ENCODE measurements around the gene PRKAG2.

Gene PRKAG2

DNA sequence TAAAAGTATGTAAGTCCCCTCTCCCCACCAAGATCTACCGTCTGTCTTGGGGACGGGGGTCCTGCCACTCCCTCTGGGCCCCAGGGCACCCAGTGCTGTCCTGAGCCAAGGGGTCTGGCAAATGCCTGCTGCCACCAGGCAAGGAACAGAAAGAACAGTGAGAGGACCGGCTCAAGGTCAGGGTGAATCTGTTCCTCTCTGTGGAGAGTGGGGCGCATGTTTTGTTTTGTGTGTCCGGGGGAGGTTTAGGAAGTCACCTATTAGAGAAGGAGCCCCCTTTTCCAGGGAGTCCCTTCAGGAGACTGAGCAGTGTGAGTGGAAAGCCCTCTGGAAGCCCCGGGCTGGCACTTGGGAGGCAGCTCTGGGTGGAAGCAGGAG, 198.7 kb downstream of the PRKAG2 start:
- no peak for DNase-seq (ENCODE audit: low read depth in 2 of 2)

DNA sequence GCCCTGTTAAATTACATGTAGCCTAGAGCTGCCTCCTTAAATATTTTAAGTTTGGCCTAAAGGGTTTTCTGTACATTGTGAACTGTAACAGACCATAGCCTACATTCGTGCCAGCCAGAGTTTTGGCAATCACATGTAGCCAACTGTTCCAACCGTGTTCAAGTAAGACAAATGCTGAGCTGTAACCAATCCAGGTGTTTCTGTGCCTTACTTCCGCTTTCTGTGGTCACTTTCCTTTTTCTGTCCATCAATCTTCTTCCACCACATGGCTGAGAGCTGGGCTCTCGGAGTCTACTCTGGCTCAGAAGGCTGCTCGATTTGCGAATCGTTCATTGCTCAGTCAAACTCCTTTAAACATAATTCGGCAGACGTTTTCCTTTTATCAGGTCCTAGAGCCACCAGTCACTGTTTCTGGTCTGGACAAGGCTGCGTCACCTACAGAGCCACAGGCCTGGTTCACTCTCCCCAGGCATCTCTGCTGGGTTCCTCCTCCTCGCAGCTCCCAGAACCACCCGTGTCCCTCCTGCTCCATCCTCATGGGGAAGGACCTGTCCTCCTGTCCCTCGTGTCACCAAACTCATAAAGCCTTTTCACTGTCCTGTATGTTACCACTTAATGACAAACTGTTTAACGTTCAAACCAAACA, 199.2 kb downstream of the PRKAG2 start:
- no peak for DNase-seq (ENCODE audit: low read depth in 2 of 2)

DNA sequence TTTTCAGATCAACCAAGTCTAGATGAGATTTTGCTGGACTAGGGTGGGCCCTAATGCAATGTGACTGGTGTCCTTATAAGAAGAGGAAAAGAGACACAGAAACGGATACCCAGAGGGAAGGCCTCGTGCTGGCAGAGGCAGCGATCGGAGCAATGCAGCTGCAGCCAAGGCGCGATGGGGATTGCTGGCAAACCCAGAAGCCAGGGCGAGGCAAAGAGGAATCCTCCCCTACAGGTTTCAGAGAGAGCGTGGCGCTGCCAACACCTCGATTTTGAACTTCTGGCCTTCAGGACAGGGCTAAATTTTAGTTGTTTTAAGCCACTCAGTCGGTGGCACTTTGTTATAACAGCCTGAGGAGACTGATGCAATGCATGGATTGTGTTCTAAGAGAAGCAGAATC, 200.2 kb downstream of the PRKAG2 start:
- DNase-seq (ENCODE audit: low read depth in 2 of 2) = no peak

DNA sequence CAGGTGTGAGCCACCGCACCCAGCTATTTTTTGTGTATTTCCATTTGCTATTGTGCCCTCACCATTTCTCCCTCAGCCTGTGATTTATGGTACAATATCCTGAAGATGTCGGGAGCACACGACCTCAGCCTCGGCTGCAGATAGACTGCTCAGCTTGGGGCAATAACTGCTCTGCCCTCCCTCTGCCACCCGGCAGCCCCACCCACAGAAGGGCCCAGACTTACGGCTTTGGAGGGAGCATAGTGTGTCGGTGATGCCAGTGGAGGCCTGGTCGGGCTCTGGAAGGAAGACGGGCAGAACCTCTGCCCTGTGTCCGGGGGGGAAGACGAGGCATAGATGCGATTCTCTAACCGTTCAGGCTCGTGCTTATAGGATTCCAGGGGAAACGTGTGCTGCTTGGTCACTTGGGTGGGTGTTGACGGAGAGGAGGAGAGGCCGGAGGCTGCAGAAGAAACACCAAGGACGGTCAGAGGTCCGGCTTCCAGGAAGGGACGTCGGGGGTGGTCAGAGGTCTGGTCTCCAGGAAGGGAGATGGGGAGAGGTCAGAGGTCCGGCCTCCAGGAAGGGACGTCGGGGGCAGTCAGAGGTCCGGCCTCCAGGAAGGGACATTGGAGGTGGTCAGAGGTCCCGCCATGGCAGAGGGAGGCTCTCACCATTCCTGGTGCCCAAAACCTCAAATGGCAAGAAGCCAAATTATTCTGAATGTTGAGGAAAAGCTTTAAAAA, 201.6 kb downstream of the PRKAG2 start:
- DNase-seq (ENCODE audit: low read depth in 2 of 2) = no peak

DNA sequence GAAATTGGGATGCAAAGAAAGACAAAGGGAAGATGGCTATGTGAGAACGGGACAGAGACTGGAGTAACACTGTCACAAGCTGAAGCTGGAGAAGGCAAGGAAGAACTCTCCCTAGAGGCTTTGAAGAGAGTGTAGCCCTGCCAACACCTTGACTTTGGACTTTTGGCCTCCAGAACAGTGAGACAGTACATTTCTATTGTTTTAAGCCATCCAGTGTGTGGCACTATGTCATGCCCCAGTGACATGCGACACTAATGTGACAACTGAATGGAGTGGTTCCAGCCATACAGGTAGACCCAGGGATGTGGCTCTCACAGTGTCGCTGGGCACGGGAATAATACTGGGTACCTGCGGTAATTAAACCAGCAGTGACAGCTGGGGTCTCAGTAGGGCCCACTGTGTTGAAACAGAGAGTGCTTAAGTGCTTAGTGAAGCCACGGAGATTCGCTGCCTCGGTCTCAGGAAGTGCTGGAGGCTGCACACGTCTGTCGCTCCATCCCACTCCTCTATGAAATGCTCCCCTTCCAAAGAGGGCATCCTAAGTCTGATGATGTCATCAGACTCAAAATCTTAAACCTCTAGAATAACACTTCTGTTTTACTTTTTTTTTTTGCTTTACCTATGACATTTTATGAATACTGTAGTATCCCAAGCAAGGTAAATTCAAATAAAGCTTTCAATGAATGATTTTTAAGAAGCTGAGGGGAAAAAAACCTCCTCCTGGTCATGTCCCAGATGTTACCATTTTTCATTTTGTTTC, 202.6 kb downstream of the PRKAG2 start:
- no peak for DNase-seq (ENCODE audit: low read depth in 2 of 2)

DNA sequence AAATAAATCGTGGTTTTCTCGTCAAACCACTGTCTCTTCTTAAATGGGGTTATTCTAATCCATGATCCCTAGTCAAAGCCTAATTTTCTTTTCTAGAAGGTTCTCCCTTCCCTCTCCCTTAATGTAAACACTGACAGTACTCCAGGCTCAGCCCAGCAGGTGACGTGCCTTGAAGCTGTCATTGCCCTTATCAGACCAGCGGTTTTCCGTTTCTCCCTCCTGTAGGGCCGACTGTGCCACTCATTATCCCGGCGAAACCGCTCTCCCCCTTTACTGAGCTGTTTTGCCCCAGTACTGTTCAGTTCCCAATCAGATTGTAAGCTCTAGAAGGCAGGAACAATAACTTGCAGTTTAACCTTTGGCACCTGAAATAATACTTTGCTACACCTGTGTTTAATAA, 203.7 kb downstream of the PRKAG2 start:
- no peak for DNase-seq (ENCODE audit: low read depth in 2 of 2)

DNA sequence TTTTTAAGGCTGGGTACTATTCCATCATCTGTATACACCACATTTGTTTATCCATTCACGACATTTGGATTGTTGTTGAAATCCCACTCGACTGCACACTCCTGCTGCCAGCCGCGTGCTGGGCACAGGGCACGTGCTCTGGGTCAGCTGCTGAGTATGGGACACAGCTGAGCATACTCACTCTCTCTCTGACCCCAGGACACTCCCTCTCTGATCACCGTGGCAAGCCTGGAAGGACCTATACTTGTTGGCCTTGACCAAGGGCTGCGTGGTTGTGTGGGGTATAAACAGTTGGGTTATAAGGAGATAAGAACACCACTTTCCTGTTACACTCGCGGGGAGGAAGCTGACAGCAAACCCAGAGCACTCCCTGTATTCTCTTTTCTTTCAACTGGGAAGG, 204.2 kb downstream of the PRKAG2 start:
- DNase-seq (ENCODE audit: low read depth in 2 of 2) = no peak

DNA sequence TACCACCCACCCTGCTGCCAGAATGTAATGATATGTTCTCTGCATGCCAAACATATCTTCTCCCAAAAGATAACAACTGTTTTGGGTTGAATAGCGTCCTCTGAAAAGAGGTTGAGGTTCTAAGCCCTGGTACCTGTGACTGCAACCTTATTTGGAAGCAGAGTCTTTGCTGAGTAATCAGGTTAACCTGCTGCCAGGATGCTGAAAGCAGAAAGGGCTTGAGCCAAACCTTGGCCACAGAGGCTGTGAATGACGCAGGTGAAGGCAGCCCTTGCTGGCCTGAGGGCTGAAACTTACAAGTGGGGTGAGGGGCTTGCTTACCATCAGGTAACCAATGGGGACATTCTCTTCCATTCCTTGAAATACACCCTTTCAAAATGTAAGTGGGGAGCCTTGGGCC, 205.4 kb downstream of the PRKAG2 start:
- DNase-seq (ENCODE audit: low read depth in 2 of 2) = no peak

DNA sequence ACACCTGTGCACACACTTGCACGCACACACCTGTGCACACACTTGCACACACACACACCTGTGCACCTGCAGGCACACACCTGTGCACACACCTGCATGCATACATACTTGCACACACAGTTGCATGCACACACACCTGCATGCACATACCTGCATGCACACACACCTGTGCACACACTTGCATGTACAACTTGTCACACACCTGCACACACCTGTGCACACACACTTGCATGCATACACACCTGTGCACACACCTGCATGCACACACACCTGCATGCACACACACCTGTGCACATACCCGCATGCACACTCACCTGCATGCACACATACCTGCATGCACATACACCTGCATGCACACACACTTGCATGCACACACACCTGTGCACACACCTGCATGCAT, 207.2 kb downstream of the PRKAG2 start:
- no peak for DNase-seq (ENCODE audit: low read depth in 2 of 2)

DNA sequence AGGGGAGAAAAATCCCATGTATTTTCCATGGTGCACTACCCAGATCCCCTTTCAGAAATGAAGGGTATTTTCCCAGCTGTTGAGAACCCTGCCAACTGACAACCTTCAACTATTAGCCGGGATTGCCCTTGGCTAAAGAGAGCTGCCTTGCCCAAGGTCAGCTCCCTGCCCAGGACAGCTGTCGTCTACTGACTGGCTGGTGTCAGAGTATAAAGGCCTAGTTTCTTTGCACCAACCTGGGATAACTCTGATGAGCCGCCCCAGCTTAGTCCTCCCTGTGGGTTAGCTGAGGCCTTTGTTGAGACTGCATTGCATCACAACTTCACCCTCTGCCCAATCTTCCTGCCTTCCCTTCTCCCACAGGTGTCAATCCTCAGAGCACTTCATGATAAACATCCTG, 210.0 kb downstream of the PRKAG2 start:
- no peak for DNase-seq (ENCODE audit: low read depth in 2 of 2)

DNA sequence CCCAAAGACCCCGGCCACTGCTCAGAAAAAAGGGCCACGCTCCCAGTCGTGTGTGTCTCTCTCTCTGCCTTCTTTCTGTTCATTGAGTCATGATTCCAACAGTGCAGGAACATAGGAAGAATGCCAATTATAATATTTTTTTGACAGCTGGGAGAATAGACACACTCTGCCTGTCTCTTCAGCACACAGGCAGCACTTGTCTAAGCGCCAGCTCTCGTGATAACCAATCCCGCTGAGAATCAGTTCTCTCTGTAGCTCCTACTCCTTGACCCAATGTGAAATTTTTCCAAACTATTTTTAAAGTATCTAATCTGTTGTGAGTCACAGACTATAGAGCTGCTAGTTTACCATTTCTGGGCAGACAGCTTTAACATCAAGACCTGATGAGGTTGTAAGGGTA, 211.5 kb downstream of the PRKAG2 start:
- no peak for DNase-seq (ENCODE audit: low read depth in 2 of 2)

DNA sequence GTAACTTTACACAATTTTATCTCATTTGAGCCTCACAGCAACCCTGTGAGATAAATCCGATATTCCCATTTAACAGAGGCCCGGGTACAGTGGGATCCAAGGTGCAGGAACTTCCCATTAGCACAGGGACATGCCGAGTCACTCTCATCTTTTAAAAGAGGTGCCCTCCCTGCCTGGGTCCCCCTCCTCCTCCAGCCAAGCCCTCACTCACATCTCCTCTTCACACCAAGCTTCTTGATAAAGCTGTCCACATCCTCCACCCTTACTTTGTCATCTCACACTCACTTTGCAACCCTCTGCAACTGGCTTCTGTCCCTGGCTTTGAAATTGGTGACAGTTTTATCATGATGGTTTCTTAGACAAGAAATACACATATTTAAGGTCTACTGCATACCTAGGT, 212.6 kb downstream of the PRKAG2 start:
- no peak for DNase-seq (ENCODE audit: low read depth in 2 of 2)

DNA sequence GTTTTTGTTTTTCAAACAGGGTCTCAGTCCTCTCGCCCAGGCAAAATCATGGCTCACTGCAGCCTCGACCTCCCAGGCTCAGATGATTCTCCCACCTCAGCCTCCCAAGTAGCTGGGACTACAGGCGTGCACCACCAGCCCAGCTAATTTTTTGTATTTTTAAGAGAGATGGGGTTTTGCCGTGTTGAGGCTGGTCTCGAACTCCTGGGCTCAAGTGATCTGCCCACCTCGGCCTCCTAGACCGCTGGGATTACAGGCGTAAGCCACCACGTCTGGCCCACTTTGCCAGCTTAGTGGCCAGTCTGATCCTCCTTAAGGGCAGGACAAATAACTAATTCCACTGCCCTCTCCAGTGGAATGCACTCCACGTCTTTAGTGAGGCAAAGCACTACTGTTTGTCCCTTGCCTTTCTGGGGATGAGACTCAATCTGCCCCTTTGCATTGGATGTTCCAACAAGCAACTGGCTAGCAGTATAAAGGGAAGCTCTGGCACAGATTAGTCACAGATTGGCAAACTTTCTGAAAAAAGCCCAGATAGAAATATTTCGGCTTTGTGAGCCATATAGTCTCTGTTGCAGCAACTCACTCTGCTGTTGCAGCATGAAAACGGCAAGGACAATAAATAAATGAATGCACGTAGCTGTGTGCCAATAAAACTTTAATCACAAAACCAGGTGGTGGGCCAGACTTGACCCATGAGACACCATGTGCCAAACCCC, 213.4 kb downstream of the PRKAG2 start:
- no peak for DNase-seq (ENCODE audit: low read depth in 2 of 2)

DNA sequence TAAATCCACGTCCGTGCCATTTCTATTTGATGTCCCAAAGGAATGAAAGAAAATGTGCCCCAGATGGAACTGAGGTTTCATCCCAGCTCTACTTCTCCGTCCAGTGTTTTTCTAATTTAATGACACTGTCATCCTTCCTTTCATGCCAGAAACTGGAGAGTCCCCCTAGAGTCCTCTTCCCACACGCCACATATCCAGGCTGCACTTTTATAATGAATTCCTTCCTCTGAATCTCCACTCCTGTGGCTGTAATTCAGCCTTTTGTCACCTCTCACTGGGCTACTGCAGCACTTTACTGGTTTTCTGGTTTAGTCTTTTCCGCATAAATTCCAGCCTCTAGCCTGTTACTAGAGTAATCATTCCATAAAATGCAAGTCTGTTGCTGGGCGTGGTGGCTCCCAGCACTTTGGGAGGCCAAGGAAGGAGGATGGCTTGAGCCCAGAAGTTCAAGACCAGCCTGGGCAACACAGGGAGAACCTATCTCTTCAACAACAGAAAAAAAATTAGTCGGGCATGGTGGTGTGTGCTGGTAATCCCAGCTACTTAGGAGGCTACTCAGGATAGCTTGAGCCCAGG, 214.6 kb downstream of the PRKAG2 start:
- DNase-seq (ENCODE audit: low read depth in 2 of 2) = no peak

DNA sequence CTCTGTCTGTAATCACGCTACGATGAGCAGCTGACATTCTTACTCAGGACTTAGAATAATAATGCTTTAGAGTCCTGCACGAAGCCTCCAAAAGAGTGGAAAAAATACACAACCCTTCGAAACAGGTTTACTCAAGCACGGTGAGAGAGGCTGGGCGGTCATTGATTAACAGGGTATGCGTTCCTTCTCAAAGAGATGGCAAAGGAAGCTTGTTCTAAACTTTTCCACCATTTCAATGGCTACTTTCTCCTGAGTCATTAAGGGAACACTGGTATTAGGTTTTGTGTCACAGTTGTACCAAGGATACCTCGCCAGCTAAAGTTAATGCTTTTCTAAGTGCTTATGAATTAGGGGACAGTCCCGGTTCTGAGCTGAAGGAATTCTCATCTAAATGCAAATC, 215.3 kb downstream of the PRKAG2 start:
- no peak for DNase-seq (ENCODE audit: low read depth in 2 of 2)

DNA sequence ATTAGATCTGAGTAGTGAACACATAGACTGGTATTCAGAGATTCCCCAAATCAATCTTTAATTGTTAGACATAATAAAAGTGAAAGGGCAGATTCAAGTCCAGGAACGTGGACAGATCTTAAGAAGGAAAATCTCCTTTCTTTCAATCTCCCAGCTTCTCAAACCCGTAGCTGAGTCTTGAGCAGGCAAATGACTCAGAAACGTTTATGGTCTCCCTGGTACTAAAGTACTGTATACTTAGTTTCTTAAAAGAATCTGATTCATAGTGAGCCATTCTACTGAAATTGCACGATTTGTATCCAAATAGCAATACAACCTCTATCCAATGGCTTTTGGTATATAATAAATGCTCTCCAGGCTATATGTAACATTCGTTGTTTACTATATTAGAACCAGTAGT, 216.8 kb downstream of the PRKAG2 start:
- DNase-seq (ENCODE audit: low read depth in 2 of 2) = no peak

DNA sequence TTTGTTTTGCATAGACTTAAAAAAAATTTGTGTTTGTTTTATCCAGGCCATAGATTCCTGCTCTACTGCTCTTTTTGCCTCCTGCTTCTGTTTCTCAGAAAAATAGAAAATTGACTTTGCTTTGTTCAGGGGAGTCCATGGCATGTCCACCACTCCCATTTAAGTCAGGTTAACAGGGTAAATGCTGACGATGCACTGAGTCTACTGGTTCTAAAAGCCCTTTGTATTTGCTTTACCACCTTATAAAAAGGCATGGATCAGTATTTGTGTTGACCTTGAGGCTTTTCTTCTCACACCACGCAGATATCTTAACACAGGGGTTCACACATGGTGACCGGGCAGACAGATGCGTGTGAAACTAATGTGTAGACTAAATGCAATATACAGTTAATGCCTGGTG, 217.7 kb downstream of the PRKAG2 start:
- DNase-seq (ENCODE audit: low read depth in 2 of 2) = no peak

DNA sequence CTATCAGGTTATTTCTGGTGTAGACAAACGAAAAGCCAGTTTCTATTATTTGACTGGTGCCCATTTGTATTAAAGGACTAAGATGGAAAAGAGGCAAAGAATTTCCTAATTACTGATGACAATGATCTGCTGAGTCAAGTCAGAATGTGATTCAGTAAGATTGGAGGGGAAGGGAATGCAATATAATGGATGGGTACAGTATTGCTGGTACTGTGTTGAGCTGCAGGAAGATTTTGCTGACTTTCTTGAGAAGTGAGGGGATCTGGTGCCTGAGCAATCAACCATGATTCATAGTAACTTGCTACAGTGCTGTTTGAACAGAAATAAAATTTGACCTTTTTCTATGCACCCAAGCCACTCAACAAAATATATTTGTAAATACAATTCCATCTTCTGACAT, 218.1 kb downstream of the PRKAG2 start:
- DNase-seq (ENCODE audit: low read depth in 2 of 2) = no peak

DNA sequence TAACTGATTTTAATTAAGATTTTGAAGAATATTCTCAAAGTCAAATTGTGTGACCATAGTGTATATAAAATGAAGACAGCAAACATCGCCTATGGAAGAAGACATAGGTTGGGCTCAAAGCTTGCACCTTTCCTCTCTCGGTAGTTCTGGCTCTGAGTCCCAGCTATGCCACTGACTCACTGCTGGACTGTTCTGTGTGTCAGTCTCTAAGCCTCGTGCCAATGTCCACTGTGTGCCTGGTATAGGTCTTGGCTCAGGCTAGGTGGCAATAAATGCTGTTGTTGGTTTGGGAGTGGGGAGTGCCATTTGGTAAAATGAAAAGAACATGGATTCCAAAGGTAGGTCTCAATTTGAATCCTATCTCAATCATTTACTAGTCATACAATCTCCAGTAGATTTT, 219.7 kb downstream of the PRKAG2 start:
- DNase-seq (ENCODE audit: low read depth in 2 of 2) = no peak

DNA sequence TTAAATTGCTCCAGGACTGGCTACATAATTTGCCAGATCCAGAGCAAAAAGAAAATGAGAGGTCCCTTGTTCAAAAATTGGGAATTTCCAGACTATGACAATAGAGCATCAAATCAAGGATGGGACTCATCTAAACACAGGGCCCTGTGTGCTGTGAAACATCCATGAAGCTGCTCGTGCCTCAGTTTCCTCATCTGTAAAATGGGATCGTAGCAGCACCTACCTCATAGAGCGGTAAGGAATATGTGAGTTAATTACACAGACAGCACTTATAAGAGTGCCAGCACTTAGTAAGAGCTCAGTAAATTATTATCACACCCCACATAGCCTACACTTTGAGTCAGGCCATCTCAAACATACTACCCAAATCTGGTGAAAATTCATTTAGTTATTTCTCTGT, 221.4 kb downstream of the PRKAG2 start:
- DNase-seq (ENCODE audit: low read depth in 2 of 2) = no peak

DNA sequence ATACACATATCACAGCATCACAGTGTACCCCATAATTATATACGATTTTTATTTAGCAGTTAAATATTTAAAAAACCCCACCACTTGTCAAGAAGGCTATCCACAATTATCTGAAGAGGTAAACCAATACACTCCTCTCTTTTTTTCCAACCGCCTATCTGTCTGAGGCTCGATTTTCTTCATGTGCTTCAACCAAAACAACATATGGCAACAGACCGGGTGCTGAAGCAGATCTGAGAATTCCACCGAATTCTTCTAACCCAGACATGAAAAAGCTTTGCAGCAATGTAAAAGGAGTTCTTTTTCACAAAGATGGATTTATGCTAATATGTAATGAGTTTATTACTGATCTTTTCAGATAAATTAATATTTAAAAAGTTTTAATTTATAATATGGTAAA, 224.8 kb downstream of the PRKAG2 start:
- DNase-seq (ENCODE audit: low read depth in 2 of 2) = no peak

DNA sequence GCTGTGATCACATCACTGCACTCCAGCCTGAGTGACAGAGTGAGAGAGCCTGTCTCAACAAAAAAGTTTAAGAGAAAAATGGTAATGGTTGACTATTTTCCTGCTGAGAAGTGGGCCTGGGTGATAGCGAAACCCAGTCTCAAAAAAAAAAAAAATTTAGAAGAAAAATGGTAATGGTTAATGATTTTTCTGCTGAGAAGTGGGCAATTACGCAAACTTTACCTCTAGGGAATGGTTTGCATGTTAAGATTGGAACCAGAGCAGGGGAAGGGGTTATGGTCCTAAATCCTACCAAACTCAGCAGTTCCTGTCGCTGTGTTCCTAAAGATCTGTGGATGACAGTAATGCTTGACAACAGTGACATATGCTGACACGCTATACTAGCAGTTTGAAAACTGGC, 226.8 kb downstream of the PRKAG2 start:
- no peak for DNase-seq (ENCODE audit: low read depth in 2 of 2)

All from activated CD4-positive, alpha-beta T cell treated with anti-CD3 and anti-CD28 coated beads for 24 hours (primary cell).